ENCODE data around the gene TMEM255B.
"Not testable (repeated sequence)": the region's sequence is repeated elsewhere in the genome, so short reads cannot be mapped to it uniquely, and the experiment has no call there.

GRCh38 chr13:113834006-113834405 lies 75.0 kb downstream of the TMEM255B start:
- TF ChIP-seq, protein P1, sequence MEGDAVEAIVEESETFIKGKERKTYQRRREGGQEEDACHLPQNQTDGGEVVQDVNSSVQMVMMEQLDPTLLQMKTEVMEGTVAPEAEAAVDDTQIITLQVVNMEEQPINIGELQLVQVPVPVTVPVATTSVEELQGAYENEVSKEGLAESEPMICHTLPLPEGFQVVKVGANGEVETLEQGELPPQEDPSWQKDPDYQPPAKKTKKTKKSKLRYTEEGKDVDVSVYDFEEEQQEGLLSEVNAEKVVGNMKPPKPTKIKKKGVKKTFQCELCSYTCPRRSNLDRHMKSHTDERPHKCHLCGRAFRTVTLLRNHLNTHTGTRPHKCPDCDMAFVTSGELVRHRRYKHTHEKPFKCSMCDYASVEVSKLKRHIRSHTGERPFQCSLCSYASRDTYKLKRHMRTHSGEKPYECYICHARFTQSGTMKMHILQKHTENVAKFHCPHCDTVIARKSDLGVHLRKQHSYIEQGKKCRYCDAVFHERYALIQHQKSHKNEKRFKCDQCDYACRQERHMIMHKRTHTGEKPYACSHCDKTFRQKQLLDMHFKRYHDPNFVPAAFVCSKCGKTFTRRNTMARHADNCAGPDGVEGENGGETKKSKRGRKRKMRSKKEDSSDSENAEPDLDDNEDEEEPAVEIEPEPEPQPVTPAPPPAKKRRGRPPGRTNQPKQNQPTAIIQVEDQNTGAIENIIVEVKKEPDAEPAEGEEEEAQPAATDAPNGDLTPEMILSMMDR (IDR thresholded peaks at IDR 0.05; ENCODE audit: low read depth, low read length), result not testable (repeated sequence)
- TF ChIP-seq, protein P2, sequence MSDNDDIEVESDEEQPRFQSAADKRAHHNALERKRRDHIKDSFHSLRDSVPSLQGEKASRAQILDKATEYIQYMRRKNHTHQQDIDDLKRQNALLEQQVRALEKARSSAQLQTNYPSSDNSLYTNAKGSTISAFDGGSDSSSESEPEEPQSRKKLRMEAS (IDR thresholded peaks at IDR 0.05; ENCODE audit: low read depth, low read length), result not testable (repeated sequence)
- TF ChIP-seq POLR2A (IDR thresholded peaks at IDR 0.05; ENCODE audit: extremely low read depth, insufficient read length), result not testable (repeated sequence)

Measured in NB4 (cell line).